Transverse colon (tissue), 4 donors: ENCODE results near the gene WDR77.

Experiments
- CTCF ChIP-seq, 5 experiments: fragments of 200-600 bp in 3 of 5; fragments of 450-650 bp in 2 of 5; sonication (generic) in 3 of 5; IDR thresholded peaks; 1 replicate in 2 of 5; 2 replicates in 3 of 5; pipeline ENCODE4 v1.5.1; 2016 to 2017; ENCODE audit warnings: antibody characterized with exemption in 5 of 5, inconsistent platforms in 3 of 5, mild to moderate bottlenecking in 2 of 5, moderate library complexity in 1 of 5
- EP300 ChIP-seq: sonication (generic); formaldehyde crosslinking; IDR thresholded peaks from one replicate; pipeline ENCODE4 v1.6.1; 2017; ENCODE audit warnings: antibody characterized with exemption, low read depth
- POLR2A ChIP-seq: fragments of 450-650 bp; IDR thresholded peaks from one replicate; pipeline ENCODE4 v1.6.1; 2016; ENCODE audit warnings: antibody characterized with exemption, mild to moderate bottlenecking, moderate library complexity
- POLR2AphosphoS5 ChIP-seq, 3 donors: sonication (generic); formaldehyde crosslinking; IDR thresholded peaks; one replicate each; pipeline ENCODE4 v1.6.1; 2016; ENCODE audit warnings: antibody characterized with exemption in 3 of 3

DNA sequence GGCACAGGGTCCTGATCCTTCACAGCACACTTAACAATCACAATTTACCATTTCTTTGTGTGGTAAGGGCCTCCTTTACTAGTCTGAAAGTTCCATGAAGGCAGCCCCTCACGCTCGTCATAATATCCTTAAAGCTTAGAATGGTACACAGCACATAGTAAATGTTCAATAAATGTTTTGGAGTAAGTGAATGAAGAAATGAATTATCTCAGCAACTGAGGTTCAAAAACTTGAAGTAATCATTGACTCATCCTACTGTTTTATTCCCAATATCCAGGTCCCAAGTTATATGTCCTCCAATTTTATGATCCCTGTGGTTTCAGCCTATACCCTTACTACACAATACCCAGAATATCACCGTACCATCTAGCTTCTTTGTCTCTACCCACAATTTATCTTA is 22.5 kb upstream of the WDR77 start:
- no peak for TF ChIP-seq CTCF (IDR thresholded peaks at IDR 0.05)
- no peak for TF ChIP-seq EP300
- no peak for TF ChIP-seq POLR2A
- no peak for TF ChIP-seq POLR2AphosphoS5 (IDR thresholded peaks at IDR 0.05)
